Left lung (tissue), 10 donors: ENCODE measurements around the gene MAP3K12. TPM values are rescaled to one million over a fixed set of nuclear protein-coding genes. Genes with fewer than 3 reads are reported as not detected.

ENCODE experiments used
- ATAC-seq: fragments of 200-7000 bp; cut with Tn5 transposase; one replicate; pipeline ENCODE4 v1.9.1; 2020; ENCODE audit warnings: moderate library complexity
- DNase-seq, 4 donors: peaks; one replicate each; pipeline ENCODE4 v3.0.0-alpha.2; 2013 to 2020
- H3K27ac ChIP-seq, 2 donors: fragments of 200-600 bp; sonication (generic) in 1 of 2; one replicate each; pipeline versions ENCODE4 v1.5.0 to v1.8.0; 2020 to 2021
- H3K27me3 ChIP-seq, 2 donors: fragments of 200-600 bp; sonication (generic) in 1 of 2; one replicate each; pipeline versions ENCODE4 v1.5.0 to v1.8.0; 2020 to 2021
- H3K36me3 ChIP-seq, 2 donors: fragments of 200-600 bp; sonication (generic) in 1 of 2; one replicate each; pipeline versions ENCODE4 v1.5.0 to v1.8.0; 2020 to 2021
- H3K4me1 ChIP-seq, 2 donors: fragments of 200-600 bp; one replicate each; pipeline ENCODE4 v1.8.0; 2021
- H3K4me3 ChIP-seq, 2 donors: fragments of 200-600 bp; sonication (generic) in 1 of 2; one replicate each; pipeline versions ENCODE4 v1.5.0 to v1.8.0; 2020 to 2021; ENCODE audit warnings: mild to moderate bottlenecking in 1 of 2
- H3K9me3 ChIP-seq, 2 donors: fragments of 200-600 bp; sonication (generic) in 1 of 2; one replicate each; pipeline versions ENCODE4 v1.5.0 to v1.8.0; 2020 to 2021
- intact Hi-C, 2 donors: fragments of 100-400 bp; cut with DNase I; formaldehyde crosslinking; loops; one replicate each; pipeline versions ENCODE4 v1.11.2 to v1.14.2; 2022
- polyA plus RNA-seq, 6 donors: library from polyadenylated mRNA; unstranded; fragments of 120-200 nt; gene quantifications; one replicate each; pipeline ENCODE4 v1.2.1, GENCODE V29; 2013; ENCODE audit not compliant: insufficient read length in 6 of 6
- total RNA-seq, 2 donors: library from RNA; stranded (reverse); fragmentation: NEBNext Ultra II Directional; extraction: Animal tissue kit (Norgen Biotek cat#: 25700); gene quantifications; one replicate each; pipeline ENCODE4 v1.2.1, GENCODE V29; 2021
- TF ChIP-seq, protein P1 (sequence below), 2 donors: fragments of 200-600 bp; sonication (generic) in 1 of 2; IDR thresholded peaks; one replicate each; pipeline versions ENCODE4 v1.5.0 to v1.8.0; 2021; ENCODE audit warnings: antibody characterized with exemption in 2 of 2
- donor health status: DM: no; HTN: yes; CAD: no.
- donor health status: DM: no; HTN: no; CAD: no.

The MAP3K12 gene
- total and polyA plus RNA-seq, 8 donors = 19.9 to 38.0 (median 31.1) TPM

GRCh38 chr12:53516758-53517455 lies 17.6 kb upstream of the MAP3K12 start:
- Histone ChIP-seq H3K9me3 (no peaks in the 10 kb centered on the region), H3K27ac (peak overlapping the region; percentile 13 to 72), H3K36me3 (peaks cover 0 to 99% of the 10 kb centered on the region in 2 donors), H3K4me1 (peaks cover 0 to 6% of the 10 kb centered on the region in 2 donors), H3K27me3 (no peaks in the 10 kb centered on the region), H3K4me3 (no peak overlapping the region)
- DNase-seq = no peak
- TF ChIP-seq, protein P1, sequence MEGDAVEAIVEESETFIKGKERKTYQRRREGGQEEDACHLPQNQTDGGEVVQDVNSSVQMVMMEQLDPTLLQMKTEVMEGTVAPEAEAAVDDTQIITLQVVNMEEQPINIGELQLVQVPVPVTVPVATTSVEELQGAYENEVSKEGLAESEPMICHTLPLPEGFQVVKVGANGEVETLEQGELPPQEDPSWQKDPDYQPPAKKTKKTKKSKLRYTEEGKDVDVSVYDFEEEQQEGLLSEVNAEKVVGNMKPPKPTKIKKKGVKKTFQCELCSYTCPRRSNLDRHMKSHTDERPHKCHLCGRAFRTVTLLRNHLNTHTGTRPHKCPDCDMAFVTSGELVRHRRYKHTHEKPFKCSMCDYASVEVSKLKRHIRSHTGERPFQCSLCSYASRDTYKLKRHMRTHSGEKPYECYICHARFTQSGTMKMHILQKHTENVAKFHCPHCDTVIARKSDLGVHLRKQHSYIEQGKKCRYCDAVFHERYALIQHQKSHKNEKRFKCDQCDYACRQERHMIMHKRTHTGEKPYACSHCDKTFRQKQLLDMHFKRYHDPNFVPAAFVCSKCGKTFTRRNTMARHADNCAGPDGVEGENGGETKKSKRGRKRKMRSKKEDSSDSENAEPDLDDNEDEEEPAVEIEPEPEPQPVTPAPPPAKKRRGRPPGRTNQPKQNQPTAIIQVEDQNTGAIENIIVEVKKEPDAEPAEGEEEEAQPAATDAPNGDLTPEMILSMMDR (IDR thresholded peaks at IDR 0.05) = no peak
- intact Hi-C loops = no loop called here
- ATAC-seq = no peak

- Histone ChIP-seq H3K9me3 (no peaks in the 10 kb centered on the region), H3K27ac (peak overlapping the region; percentile 39 to 72), H3K4me1 (peaks cover 0 to 6% of the 10 kb centered on the region in 2 donors), H3K27me3 (no peaks in the 10 kb centered on the region), H3K36me3 (peaks cover 0 to 99% of the 10 kb centered on the region in 2 donors), H3K4me3 (peak overlapping the region in 1 of 2 donors; percentile 1)
- TF ChIP-seq, protein P1 (IDR thresholded peaks at IDR 0.05) = no peak
- ATAC-seq (no peak), DNase-seq (no peak)
- intact Hi-C loops = no loop called here
Measured at GRCh38 chr12:53515291-53515680, 16.0 kb upstream of the MAP3K12 start.

DNA sequence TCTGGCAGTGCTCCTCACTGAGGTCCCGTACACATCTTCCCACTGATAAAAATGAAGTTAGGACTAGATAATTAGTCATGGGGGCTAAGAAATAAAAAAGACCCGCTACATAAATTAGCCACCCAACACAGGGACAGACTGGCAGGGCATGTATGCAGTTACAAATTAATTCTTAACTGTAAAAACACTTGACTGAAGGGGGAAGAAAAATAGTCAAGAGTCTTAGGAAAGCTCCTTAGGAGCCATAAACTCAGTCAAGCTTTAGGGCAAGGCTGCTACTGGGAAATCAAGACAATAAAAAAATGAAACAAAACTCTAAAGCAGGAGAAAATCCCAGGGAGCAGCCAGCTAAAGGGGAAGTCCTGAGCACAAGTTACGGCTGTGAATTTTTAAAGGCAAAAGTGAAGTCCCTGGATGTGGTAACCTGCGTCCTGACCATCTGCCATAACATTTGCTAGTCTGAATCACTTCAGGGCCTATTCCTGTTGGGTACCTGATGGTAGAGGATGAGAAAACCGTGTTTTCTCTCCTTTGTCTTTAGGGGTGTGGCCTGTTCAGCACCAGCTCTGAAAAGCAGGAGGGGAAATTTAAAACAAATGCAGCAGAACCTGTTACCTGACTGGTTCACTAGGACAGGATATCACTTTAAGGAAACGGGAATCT lies 15.5 kb upstream of the MAP3K12 start:
- peaks cover 0 to 96% of the 10 kb centered on the region in 2 donors for H3K36me3 ChIP-seq
- TF ChIP-seq, protein P1 (IDR thresholded peaks at IDR 0.05) = no peak
- peak in 1 of 4 donors; percentile 32 for DNase-seq
- no peaks in the 10 kb centered on the region for H3K27me3 ChIP-seq
- no peaks in the 10 kb centered on the region for H3K9me3 ChIP-seq
- peak; percentile 67 for ATAC-seq
- peak overlapping the region in 1 of 2 donors; percentile 1 for H3K4me3 ChIP-seq
- peak overlapping the region; percentile 49 to 72 for H3K27ac ChIP-seq
- peaks cover 0 to 6% of the 10 kb centered on the region in 2 donors for H3K4me1 ChIP-seq
- intact Hi-C loops = no loop called here

GRCh38 chr12:53513712-53514410 lies 14.6 kb upstream of the MAP3K12 start:
- H3K4me3 ChIP-seq = peak overlapping the region in 1 of 2 donors; percentile 1
- DNase-seq (peak in 1 of 4 donors; percentile 61), ATAC-seq (peak; percentile 79)
- H3K9me3 ChIP-seq = no peaks in the 10 kb centered on the region
- no peaks in the 10 kb centered on the region for H3K27me3 ChIP-seq
- H3K27ac ChIP-seq = peak overlapping the region; percentile 49 to 72
- intact Hi-C loops = no loop called here
- H3K36me3 ChIP-seq = peaks cover 0 to 90% of the 10 kb centered on the region in 2 donors
- TF ChIP-seq, protein P1 (IDR thresholded peaks at IDR 0.05) = no peak
- peaks cover 4 to 6% of the 10 kb centered on the region in 2 donors for H3K4me1 ChIP-seq
